ENCODE data around the gene SNCB. TPM values are rescaled to one million over a fixed set of nuclear protein-coding genes. Genes with fewer than 3 reads are reported as not detected.
A peak's percentile ranks its signal among the peaks of the same experiment; 100 is the strongest.

Gene SNCB
- total RNA-seq: not detected
- long read RNA-seq: 0 reads

GRCh38 chr5:176629853-176630680 lies at the start of gene SNCB, which contains the start of gene EIF4E1B:
TSS of gene SNCB (minus strand) at chr5:176630534. CDS start at chr5:176629654, 880 bp downstream.
TSS of gene EIF4E1B (plus strand) at chr5:176630675. CDS start at chr5:176642788, 12,113 bp downstream.
- H3K27ac ChIP-seq: no peak within 1 kb of the TSS
- H3K27me3 ChIP-seq: peaks cover 4 to 5% of the 10 kb centered on the region in 2 donors
- H3K9me3 ChIP-seq: no peaks in the 10 kb centered on the region
- TF ChIP-seq CTCF (IDR thresholded peaks at IDR 0.05): no peak
- TF ChIP-seq POLR2A (IDR thresholded peaks at IDR 0.05): no peak
- intact Hi-C loops (cut with DNase I): no loop called here
- H3K4me3 ChIP-seq: no peak within 1 kb of the TSS
- H3K4me1 ChIP-seq: peaks cover 0 to 11% (median 0%) of the 10 kb centered on the region in 4 donors
- no peaks in the 10 kb centered on the region for H3K36me3 ChIP-seq
- ATAC-seq (peak; percentile 50 to 65 (median 62)), DNase-seq (no peak)
- WGBS (ENCODE audit: insufficient coverage, low coverage, low lambda C conversion rate, missing lambda C conversion rate): 0% methylated on average over 18 of the region's 94 CpGs

DNA sequence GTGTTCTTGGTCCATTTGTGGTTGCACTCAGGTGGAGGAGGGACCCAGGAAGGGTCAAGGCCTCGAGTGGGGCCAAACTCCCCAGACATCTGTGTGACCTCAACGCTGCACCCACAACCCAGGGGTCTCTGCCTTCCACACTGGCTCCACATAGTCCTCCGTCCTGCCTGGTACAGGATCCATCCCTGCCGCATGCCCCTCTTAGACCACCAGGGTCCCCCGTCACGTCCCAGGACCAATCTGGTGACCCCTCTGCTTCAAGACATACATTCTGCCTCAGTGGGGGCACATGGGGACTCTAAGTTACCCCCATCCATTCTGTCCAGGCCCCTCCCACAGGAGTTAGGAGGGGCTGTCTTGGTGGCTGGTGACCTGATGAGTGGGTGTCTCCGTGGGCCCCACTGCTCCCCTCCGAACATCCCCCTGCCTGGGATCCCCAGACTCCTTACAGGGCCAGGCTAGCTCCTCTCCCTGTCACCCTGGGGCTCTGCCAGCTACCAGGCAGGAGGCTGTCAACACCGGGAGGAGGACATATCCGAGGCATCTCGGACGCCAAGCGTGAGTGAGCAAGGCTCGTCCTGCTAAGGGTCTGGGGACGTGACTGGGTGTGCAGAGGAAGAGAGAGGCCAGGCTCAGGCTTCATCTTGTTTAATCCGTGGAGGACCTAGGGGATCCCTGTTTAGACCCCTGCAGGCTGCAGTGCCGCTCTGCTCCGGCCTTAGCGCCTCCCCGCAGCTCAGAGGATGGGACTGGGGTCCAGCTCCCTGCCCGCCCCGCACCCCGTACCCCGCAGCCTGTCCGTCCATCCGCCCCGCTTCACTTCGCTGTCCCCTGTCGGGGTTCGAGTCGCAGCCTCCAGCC lies 49.3 kb upstream of the SNCB start:
- Histone ChIP-seq H3K4me1 (no peaks in the 10 kb centered on the region), H3K27me3 (no peaks in the 10 kb centered on the region), H3K4me3 (no peak overlapping the region), H3K9me3 (no peaks in the 10 kb centered on the region), H3K36me3 (no peaks in the 10 kb centered on the region), H3K27ac (no peak overlapping the region)
- WGBS (ENCODE audit: insufficient coverage, low coverage, low lambda C conversion rate, missing lambda C conversion rate): 15% methylated on average over 4 of the region's 31 CpGs
- intact Hi-C loops (cut with DNase I): no loop called here
- DNase-seq (no peak), ATAC-seq (no peak)
- TF ChIP-seq POLR2A (IDR thresholded peaks at IDR 0.05): no peak
- TF ChIP-seq CTCF (IDR thresholded peaks at IDR 0.05): no peak

DNA sequence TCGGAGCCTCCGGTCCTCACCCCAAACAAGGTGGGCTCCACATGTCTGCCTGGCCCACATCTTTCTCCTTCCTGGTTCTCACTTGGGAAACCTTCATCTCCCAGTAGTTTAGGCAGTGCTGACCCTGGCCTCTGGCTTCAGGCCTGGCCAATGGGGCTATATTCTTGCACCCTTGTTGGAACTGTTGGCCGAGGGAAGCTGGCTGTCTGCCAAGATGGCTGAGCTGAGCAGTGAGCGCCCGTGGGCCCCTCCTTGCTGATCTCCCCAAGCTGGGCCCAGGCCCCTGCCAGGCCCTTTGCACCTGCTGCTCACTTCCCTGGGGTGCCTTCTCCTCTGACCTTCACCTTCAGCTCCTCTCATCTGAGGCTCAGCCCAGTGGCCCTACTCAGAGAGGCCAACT lies 48.2 kb upstream of the SNCB start:
- Histone ChIP-seq H3K4me3 (no peak overlapping the region), H3K9me3 (no peaks in the 10 kb centered on the region), H3K36me3 (no peaks in the 10 kb centered on the region), H3K27me3 (no peaks in the 10 kb centered on the region), H3K4me1 (no peaks in the 10 kb centered on the region), H3K27ac (no peak overlapping the region)
- TF ChIP-seq CTCF (IDR thresholded peaks at IDR 0.05) (no peak), POLR2A (IDR thresholded peaks at IDR 0.05) (no peak)
- intact Hi-C loops (cut with DNase I): no loop called here
- 100% methylated on average over 1 of the region's 5 CpGs for WGBS (ENCODE audit: insufficient coverage, low coverage, low lambda C conversion rate, missing lambda C conversion rate)
- ATAC-seq (no peak), DNase-seq (no peak)

GRCh38 chr5:176677209-176677939 lies 47.0 kb upstream of the SNCB start:
- intact Hi-C loops (cut with DNase I): no loop called here
- Histone ChIP-seq H3K27ac (no peak overlapping the region), H3K27me3 (no peaks in the 10 kb centered on the region), H3K36me3 (no peaks in the 10 kb centered on the region), H3K9me3 (no peaks in the 10 kb centered on the region), H3K4me3 (no peak overlapping the region), H3K4me1 (no peaks in the 10 kb centered on the region)
- 52% methylated on average over 4 of the region's 12 CpGs for WGBS (ENCODE audit: insufficient coverage, low coverage, low lambda C conversion rate, missing lambda C conversion rate)
- no peak for DNase-seq
- no peak for ATAC-seq
- TF ChIP-seq POLR2A (IDR thresholded peaks at IDR 0.05) (no peak), CTCF (IDR thresholded peaks at IDR 0.05) (no peak)

Data from right lobe of liver (tissue), 6 donors.